Myocyte (in vitro differentiated cells): Measurements from ENCODE around the gene CMTM3. TPM values are rescaled to one million over a fixed set of nuclear protein-coding genes. Genes with fewer than 3 reads are reported as not detected.
A peak's percentile ranks its signal among the peaks of the same experiment; 100 is the strongest.
"Not testable (repeated sequence)": the region's sequence is repeated elsewhere in the genome, so short reads cannot be mapped to it uniquely, and the experiment has no call there.

Experiments used
- DNase-seq: peaks from one replicate; pipeline ENCODE4 v3.0.0-alpha.2; 2012; ENCODE audit warnings: low read depth
- total RNA-seq: library from RNA; depleted of rRNA; stranded (reverse); fragments of >200 nt; gene quantifications from 2 replicates; pipeline ENCODE4 v1.2.3, GENCODE V29; 2014

Gene CMTM3
- total RNA-seq, 1 donor from 2014 or later, result 19.0 TPM

DNA sequence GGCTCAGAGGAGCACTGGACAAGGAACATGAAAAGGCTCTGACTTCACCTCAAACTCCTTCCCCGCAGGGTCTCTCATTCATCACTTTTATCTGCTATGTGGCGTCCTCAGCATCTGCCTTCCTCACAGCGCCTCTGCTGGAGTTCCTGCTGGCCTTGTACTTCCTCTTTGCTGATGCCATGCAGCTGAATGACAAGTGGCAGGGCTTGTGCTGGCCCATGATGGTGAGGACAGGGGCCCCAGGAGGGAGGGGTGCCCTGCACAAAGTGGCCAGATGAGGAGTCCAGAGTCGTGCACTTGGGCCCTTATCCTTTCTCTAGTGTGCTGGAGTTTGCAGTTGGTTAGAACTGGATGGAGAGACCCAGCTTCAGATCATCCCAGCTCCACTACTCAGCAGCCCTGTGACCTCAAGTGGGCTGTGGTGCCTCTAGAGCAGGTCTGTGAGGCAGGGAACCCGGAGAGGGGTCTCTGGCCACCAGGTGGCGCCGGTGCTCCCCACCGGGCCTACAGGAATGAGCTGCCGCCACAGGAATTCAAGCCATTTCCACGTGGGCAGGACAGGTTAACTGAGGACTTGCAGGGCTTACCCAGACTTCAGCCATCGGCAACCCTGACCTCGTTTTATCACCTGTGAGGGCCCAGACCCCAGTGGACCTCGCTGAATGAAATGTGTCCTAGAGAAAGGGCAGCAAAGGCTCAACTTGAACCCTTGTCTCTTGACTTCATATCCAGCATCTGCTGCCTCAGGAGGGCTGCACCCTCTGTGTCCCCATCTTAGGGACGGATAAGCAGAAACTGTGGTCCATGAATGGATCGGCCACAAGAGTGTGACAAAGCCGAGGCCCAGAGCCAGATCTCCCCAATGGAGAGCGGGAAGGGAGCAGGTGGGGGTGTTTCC, 4.0 kb downstream of the CMTM3 start:
- peak; percentile 89 for DNase-seq

GRCh38 chr16:66609139-66609510, 4.6 kb downstream of the CMTM3 start:
- no peak for DNase-seq

DNA sequence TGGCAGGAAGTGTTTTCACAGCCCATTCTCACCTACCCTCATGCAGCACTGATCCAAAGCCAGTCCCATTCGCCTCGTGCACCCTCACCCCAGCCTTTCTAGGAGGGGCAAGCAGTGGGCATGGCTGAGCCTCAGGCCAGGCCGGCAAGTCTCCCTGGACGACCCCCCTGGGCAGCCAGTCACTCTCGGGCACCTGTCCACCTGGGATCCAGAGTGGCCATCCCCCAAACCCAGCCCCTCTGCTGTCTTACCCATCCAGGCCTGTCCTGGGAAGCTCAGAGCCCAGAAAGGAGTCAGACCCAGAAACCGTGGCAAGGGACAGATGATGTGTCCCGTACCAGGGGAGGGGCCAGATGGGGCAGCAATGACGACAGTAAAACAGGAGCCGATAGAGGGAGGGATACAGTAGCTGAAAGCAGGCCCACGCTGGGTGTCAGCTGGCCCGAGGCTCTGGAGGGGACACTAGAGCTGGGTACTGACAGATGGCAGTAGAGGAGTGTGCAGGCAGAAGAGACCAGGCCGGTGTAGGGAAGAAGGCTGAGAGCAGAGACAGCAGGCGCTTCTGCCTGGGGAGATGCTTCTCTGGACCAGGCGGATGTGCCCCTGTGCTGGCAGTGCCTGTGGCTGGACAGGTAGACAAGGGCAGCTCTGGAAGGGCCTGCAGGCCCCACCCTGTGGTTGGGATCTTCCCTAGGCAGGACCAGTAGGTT, 5.8 kb downstream of the CMTM3 start:
- peak; percentile 29 for DNase-seq

GRCh38 chr16:66611911-66612310, 7.4 kb downstream of the CMTM3 start:
- DNase-seq, result not testable (repeated sequence)

- DNase-seq, result no peak
Measured at GRCh38 chr16:66612422-66612821, 7.9 kb downstream of the CMTM3 start.

- no peak for DNase-seq
Measured at GRCh38 chr16:66614161-66614802, 9.8 kb downstream of the CMTM3 start.

DNA sequence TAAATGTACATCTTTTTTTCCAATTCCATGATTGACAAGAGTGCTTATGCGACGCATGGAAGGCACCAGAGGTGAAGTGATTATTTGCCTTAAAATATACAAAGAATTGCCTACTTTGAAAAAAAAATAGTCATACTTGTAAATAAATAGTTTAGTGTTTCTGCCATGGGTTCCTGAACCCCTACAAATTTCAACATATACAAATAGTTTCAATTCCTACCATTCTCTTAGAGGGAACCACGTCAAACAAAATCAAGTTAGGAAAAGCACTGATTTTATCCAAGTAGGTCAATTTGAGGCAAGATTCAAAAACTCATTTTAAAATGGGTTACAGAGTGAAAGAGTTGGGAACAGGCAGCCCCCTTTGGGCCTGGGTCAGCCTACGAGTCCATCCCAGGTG, 11.7 kb downstream of the CMTM3 start:
- no peak for DNase-seq

DNA sequence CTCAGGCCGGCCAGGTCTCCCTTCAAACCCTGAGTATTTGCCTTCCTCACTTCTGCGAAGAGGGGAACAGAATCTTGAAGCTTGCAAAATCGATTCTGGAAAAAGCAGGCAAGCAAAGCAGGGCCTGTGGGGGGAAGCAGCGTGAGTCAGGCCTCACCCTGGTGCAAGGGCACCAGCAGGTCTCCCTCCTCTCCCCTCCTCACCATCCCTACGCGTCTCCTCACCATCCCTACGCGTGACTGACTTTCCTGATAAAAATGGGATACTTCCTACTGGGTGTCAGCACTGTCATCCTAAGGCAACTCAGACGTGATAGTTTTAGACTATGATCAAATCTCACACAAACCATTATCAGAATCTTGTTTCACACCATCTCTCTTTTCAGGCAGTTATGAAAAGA, 12.1 kb downstream of the CMTM3 start:
- no peak for DNase-seq

- no peak for DNase-seq
Measured at GRCh38 chr16:66617010-66617434, 12.5 kb downstream of the CMTM3 start.

- DNase-seq, result no peak
Measured at GRCh38 chr16:66617728-66618127, 13.2 kb downstream of the CMTM3 start.

DNA sequence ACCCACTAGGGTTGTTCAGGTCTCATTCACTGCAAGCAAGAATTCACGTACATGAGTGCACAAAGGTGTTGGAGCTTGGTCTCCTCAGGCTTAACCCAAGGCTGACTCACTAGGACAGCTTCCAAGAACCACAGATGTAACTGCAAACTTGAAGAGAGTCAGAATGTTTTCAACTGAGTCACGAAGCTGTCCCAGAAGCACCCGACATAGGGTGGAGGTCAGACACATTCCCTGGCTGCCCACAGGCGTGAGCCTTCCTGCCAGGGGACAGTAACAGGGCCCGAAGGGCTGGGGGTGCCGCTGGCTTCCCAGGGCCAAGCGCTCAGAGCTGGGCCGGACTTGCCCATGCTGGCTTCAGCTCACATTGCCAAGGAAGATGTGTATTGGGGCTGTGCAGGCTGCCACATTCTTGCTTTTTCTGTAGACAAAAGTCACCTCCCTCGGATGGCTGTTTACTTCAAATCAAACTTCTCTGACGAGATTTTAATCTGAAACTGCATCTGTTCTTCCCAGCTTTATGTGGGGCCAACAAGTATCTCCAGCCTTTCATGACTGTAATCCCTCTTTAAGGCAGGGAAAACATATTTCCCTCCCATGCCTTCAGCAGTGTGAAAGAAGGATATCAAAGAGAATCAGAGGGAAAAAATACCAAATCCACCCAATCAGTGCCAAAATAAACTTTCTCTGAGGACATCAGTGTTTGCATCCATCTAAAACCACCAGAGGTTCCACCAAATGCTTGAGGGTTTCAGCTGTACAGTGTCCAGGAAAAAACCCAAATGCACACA, 14.3 kb downstream of the CMTM3 start:
- peak; percentile 97 for DNase-seq

DNA sequence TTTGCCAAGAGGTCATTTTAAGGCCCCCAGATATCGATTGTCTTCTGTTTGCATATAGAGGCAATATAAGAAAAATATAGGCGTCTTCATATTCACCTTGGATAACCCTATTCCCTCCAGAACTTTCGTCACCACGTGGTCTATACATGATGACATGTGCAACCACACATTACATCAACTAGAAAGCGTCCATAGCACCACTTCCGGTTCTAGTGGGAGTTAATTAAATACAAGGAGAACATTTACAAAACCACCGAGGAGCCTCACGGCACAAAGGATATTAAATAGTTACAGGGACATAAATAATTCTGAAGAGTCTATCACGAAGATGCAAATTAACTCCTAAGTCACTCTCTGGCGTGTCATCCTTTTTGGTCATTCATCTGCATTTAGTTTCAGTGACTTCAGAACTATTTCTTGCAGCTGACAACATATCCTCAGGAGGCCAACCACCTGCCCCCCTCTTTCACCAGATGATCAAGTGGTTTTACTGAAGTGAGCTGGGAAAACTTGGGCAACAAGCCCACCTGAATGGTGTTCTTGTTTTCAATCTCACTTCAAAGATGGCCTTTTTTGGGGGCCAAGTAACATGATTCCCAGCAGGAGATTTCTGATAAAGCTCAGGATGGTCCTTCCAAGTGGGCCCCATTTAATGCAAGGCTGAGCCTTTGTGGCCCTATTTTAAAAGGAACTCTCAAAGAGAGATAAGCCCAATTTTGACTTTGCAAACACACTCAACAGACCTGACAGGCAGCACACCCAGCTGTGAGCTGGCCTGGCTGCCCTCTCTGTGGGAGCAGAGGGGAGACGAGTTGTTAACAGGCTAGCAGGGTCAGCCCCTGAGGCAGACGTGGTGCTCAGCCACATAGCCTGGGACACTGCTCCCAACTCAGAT, 15.3 kb downstream of the CMTM3 start:
- peak; percentile 94 for DNase-seq

DNA sequence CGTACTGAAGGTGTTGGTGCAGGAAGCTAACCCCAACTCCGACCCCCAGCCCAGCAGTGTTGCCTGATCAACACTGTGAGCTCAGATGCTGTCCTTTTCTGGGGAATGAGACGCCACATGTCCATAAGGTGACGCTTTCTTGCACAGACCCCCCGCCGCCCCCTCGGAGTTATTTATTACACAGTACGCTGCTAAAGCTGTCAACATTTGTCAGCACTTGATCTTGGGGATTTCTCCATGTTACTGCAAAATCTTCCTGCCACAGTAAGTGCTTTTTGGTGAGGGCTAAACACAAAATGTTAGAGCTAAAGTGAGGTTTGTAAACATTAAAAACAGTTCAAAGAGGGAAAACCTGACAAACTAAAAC, 15.9 kb downstream of the CMTM3 start:
- no peak for DNase-seq

DNA sequence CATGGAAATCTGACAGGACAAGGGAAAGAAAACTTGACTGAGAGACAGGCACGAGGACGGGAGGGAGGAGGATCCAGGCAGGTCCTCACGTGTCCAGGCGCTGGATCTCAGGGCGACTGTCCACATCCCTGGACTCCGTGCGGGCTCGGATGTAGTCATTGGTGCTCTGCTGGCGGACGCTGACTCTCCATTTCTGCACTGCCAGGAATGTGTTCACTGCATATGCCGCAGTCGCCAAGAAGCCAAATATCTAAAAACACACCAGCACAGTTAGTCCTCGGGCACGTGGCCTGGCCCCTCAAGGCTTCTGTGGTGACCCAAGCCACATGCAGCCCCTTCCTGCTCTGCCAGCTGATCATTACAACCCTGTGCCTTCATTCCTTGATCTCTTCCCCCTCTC, 17.5 kb downstream of the CMTM3 start:
- DNase-seq, result no peak

DNA sequence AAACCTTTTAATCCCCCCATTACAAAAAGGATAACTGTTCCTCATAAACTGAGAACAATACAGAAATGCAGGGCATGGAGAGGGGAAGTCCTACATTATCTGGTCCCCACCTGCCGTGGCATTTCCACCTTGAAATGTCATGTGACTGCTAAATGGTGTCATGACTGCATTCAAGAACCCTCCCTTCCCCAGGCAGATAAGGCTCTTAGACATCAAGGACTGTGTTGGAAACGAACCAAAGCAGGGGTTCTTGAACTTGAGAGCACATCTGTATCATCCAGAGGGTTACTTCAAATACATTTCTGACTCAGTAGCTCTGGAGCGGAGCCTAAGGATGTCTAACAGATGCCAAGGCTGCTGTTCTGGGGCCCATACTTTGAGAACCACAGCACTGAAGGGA, 18.4 kb downstream of the CMTM3 start:
- DNase-seq, result no peak

GRCh38 chr16:66623755-66624154, 19.3 kb downstream of the CMTM3 start:
- DNase-seq, result no peak

DNA sequence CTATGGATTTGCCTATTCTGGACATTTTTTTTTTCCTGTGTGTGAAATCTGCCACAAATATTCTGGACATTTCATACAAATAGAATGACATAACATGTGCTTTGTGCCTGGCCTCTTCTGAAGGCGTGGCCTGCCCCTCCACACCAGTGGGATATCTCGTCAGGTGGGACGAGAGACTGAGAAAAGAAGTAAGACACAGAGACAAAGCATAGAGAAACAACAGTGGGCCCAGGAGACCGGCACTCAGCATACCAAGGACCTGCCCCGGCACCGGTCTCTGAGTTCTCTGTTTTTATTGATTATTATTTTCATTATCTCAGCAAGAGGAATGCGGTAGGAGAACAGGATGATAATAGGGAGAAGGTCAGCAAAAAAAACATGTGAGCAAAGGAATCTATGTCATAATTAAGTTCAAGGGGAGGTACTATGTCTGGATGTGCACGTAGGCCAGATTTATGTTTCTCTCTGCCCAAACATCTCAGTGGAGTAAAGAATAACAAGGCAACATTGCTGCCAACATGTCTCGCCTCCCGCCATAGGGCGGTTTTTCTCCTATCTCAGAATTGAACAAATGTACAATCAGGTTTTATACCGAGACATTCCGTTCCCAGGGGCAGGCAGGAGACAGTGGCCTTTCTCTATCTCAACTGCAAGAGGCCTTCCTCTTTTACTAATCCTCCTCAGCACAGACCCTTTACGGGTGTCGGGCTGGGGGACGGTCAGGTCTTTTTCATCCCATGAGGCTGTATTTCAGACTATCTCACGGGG, 23.3 kb downstream of the CMTM3 start:
- not testable (repeated sequence) for DNase-seq

DNA sequence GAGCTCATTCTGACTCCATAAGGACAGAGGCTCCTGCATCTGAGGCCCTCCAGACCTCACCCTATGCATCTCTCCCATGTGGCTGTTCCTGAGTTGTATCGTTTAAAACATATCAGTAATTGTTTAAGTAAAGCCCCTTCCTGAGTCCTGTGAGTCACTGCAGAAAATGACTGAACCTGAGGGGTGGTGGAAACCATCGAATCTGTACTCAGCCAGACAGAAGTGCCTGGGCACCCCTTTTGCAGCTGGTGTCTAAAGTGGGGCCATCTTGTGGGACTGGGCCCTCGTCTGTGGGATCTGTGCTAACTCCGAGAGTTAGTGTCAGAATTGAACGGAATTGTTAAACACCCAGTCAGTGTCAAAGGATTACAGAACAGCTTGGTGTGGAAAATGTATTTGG, 25.4 kb downstream of the CMTM3 start:
- DNase-seq, result no peak

GRCh38 chr16:66630561-66631260, 26.2 kb downstream of the CMTM3 start:
- DNase-seq, result not testable (repeated sequence)
